ENCODE measurements around the gene GPR143.

GPR143 gene

GRCh38 chrX:9706421-9706820 lies 59.2 kb downstream of the GPR143 start:
- FAIRE-seq: no peak

GRCh38 chrX:9704876-9705465 lies 60.7 kb downstream of the GPR143 start:
- FAIRE-seq: no peak

GRCh38 chrX:9703406-9703805 lies 62.2 kb downstream of the GPR143 start:
- no peak for FAIRE-seq

- FAIRE-seq: no peak
These were observed 63.9 kb downstream of the GPR143 start for GRCh38 chrX:9701790-9702189.

GRCh38 chrX:9700555-9700954 lies 65.1 kb downstream of the GPR143 start:
- FAIRE-seq: no peak

GRCh38 chrX:9698576-9698975 lies 67.1 kb downstream of the GPR143 start:
- no peak for FAIRE-seq

GRCh38 chrX:9693307-9694001 lies 72.2 kb downstream of the GPR143 start:
- no peak for FAIRE-seq

GRCh38 chrX:9690046-9690445 lies 75.6 kb downstream of the GPR143 start:
- FAIRE-seq: no peak

GRCh38 chrX:9688833-9689232 lies 76.8 kb downstream of the GPR143 start:
- FAIRE-seq: no peak

GRCh38 chrX:9687899-9688298 lies 77.7 kb downstream of the GPR143 start:
- no peak for FAIRE-seq

GRCh38 chrX:9683350-9683749 lies 82.3 kb downstream of the GPR143 start:
- FAIRE-seq: no peak

- no peak for FAIRE-seq
These were observed 82.8 kb downstream of the GPR143 start for GRCh38 chrX:9682861-9683260.

- no peak for FAIRE-seq
These were observed 83.2 kb downstream of the GPR143 start for GRCh38 chrX:9682456-9682855.

- no peak for FAIRE-seq
These were observed 84.2 kb downstream of the GPR143 start for GRCh38 chrX:9681422-9681821.

GRCh38 chrX:9681011-9681410 lies 84.6 kb downstream of the GPR143 start:
- no peak for FAIRE-seq

- FAIRE-seq: no peak
These were observed 87.3 kb downstream of the GPR143 start for GRCh38 chrX:9678215-9678965.

GRCh38 chrX:9677098-9677739 lies 88.4 kb downstream of the GPR143 start:
- no peak for FAIRE-seq

- FAIRE-seq: no peak
These were observed 88.9 kb downstream of the GPR143 start for GRCh38 chrX:9676738-9677097.

- no peak for FAIRE-seq
These were observed 89.3 kb downstream of the GPR143 start for GRCh38 chrX:9676306-9676705.

Data from islet of Langerhans (tissue), 1 donor.